ENCODE measurements around the gene DCLK2.
"Not testable (repeated sequence)": the region's sequence is repeated elsewhere in the genome, so short reads cannot be mapped to it uniquely, and the experiment has no call there.

Gene DCLK2

GRCh38 chr4:150145946-150146340 is 67.7 kb downstream of the DCLK2 start:
- no peak overlapping the region for H3K27ac ChIP-seq (ENCODE audit: low read depth, low read length)
- no peaks in the 10 kb centered on the region for H3K36me3 ChIP-seq (ENCODE audit: insufficient read depth, low read length)
- H2AFZ ChIP-seq (ENCODE audit: low read length, unreplicated experiment), result no peak overlapping the region
- H3K4me3 ChIP-seq (ENCODE audit: low read depth, low read length), result no peak overlapping the region
- peaks cover 23% of the 10 kb centered on the region for H3K4me1 ChIP-seq (ENCODE audit: control insufficient read depth, insufficient read depth, low read length, unreplicated experiment)
- no peaks in the 10 kb centered on the region for H3K27me3 ChIP-seq (ENCODE audit: insufficient read depth, low read length)
- H3K79me2 ChIP-seq (ENCODE audit: control insufficient read depth, insufficient read depth, low read length, unreplicated experiment), result no peaks in the 10 kb centered on the region

GRCh38 chr4:150149381-150149780 is 71.1 kb downstream of the DCLK2 start:
- Histone ChIP-seq H2AFZ (ENCODE audit: low read length, unreplicated experiment) (no peak overlapping the region), H3K27me3 (ENCODE audit: insufficient read depth, low read length) (no peaks in the 10 kb centered on the region), H3K79me2 (ENCODE audit: control insufficient read depth, insufficient read depth, low read length, unreplicated experiment) (no peaks in the 10 kb centered on the region), H3K27ac (ENCODE audit: low read depth, low read length) (no peak overlapping the region), H3K36me3 (ENCODE audit: insufficient read depth, low read length) (no peaks in the 10 kb centered on the region), H3K4me1 (ENCODE audit: control insufficient read depth, insufficient read depth, low read length, unreplicated experiment) (peaks cover 15% of the 10 kb centered on the region), H3K4me3 (ENCODE audit: low read depth, low read length) (no peak overlapping the region)

GRCh38 chr4:150150629-150151062 is 72.4 kb downstream of the DCLK2 start:
- H2AFZ ChIP-seq (ENCODE audit: low read length, unreplicated experiment), result no peak overlapping the region
- H3K4me3 ChIP-seq (ENCODE audit: low read depth, low read length), result no peak overlapping the region
- no peaks in the 10 kb centered on the region for H3K27me3 ChIP-seq (ENCODE audit: insufficient read depth, low read length)
- H3K79me2 ChIP-seq (ENCODE audit: control insufficient read depth, insufficient read depth, low read length, unreplicated experiment), result no peaks in the 10 kb centered on the region
- no peaks in the 10 kb centered on the region for H3K36me3 ChIP-seq (ENCODE audit: insufficient read depth, low read length)
- no peak overlapping the region for H3K27ac ChIP-seq (ENCODE audit: low read depth, low read length)
- peaks cover 10% of the 10 kb centered on the region for H3K4me1 ChIP-seq (ENCODE audit: control insufficient read depth, insufficient read depth, low read length, unreplicated experiment)

GRCh38 chr4:150152766-150153165 is 74.5 kb downstream of the DCLK2 start:
- Histone ChIP-seq H3K4me3 (ENCODE audit: low read depth, low read length) (no peak overlapping the region), H3K27me3 (ENCODE audit: insufficient read depth, low read length) (no peaks in the 10 kb centered on the region), H3K4me1 (ENCODE audit: control insufficient read depth, insufficient read depth, low read length, unreplicated experiment) (peaks cover 6% of the 10 kb centered on the region), H3K27ac (ENCODE audit: low read depth, low read length) (no peak overlapping the region), H3K36me3 (ENCODE audit: insufficient read depth, low read length) (no peaks in the 10 kb centered on the region), H2AFZ (ENCODE audit: low read length, unreplicated experiment) (no peak overlapping the region), H3K79me2 (ENCODE audit: control insufficient read depth, insufficient read depth, low read length, unreplicated experiment) (no peaks in the 10 kb centered on the region)

- no peak overlapping the region for H3K4me3 ChIP-seq (ENCODE audit: low read depth, low read length)
- no peak overlapping the region for H3K27ac ChIP-seq (ENCODE audit: low read depth, low read length)
- no peaks in the 10 kb centered on the region for H3K79me2 ChIP-seq (ENCODE audit: control insufficient read depth, insufficient read depth, low read length, unreplicated experiment)
- H3K4me1 ChIP-seq (ENCODE audit: control insufficient read depth, insufficient read depth, low read length, unreplicated experiment), result peaks cover 3% of the 10 kb centered on the region
- H2AFZ ChIP-seq (ENCODE audit: low read length, unreplicated experiment), result no peak overlapping the region
- H3K27me3 ChIP-seq (ENCODE audit: insufficient read depth, low read length), result no peaks in the 10 kb centered on the region
- H3K36me3 ChIP-seq (ENCODE audit: insufficient read depth, low read length), result no peaks in the 10 kb centered on the region
Measured at GRCh38 chr4:150155391-150155790, 77.1 kb downstream of the DCLK2 start.

GRCh38 chr4:150156543-150156942 is 78.3 kb downstream of the DCLK2 start:
- Histone ChIP-seq H3K4me1 (ENCODE audit: control insufficient read depth, insufficient read depth, low read length, unreplicated experiment) (peaks cover 3% of the 10 kb centered on the region), H2AFZ (ENCODE audit: low read length, unreplicated experiment) (no peak overlapping the region), H3K27ac (ENCODE audit: low read depth, low read length) (no peak overlapping the region), H3K4me3 (ENCODE audit: low read depth, low read length) (no peak overlapping the region), H3K36me3 (ENCODE audit: insufficient read depth, low read length) (no peaks in the 10 kb centered on the region), H3K27me3 (ENCODE audit: insufficient read depth, low read length) (no peaks in the 10 kb centered on the region), H3K79me2 (ENCODE audit: control insufficient read depth, insufficient read depth, low read length, unreplicated experiment) (no peaks in the 10 kb centered on the region)

- H3K79me2 ChIP-seq (ENCODE audit: control insufficient read depth, insufficient read depth, low read length, unreplicated experiment), result no peaks in the 10 kb centered on the region
- H3K36me3 ChIP-seq (ENCODE audit: insufficient read depth, low read length), result no peaks in the 10 kb centered on the region
- no peaks in the 10 kb centered on the region for H3K27me3 ChIP-seq (ENCODE audit: insufficient read depth, low read length)
- H3K27ac ChIP-seq (ENCODE audit: low read depth, low read length), result no peak overlapping the region
- H2AFZ ChIP-seq (ENCODE audit: low read length, unreplicated experiment), result no peak overlapping the region
- H3K4me1 ChIP-seq (ENCODE audit: control insufficient read depth, insufficient read depth, low read length, unreplicated experiment), result peaks cover under 1% of the 10 kb centered on the region
- no peak overlapping the region for H3K4me3 ChIP-seq (ENCODE audit: low read depth, low read length)
Measured at GRCh38 chr4:150158041-150158440, 79.8 kb downstream of the DCLK2 start.

- H2AFZ ChIP-seq (ENCODE audit: low read length, unreplicated experiment), result no peak overlapping the region
- H3K4me3 ChIP-seq (ENCODE audit: low read depth, low read length), result no peak overlapping the region
- no peaks in the 10 kb centered on the region for H3K36me3 ChIP-seq (ENCODE audit: insufficient read depth, low read length)
- no peaks in the 10 kb centered on the region for H3K4me1 ChIP-seq (ENCODE audit: control insufficient read depth, insufficient read depth, low read length, unreplicated experiment)
- no peaks in the 10 kb centered on the region for H3K79me2 ChIP-seq (ENCODE audit: control insufficient read depth, insufficient read depth, low read length, unreplicated experiment)
- H3K27ac ChIP-seq (ENCODE audit: low read depth, low read length), result no peak overlapping the region
- H3K27me3 ChIP-seq (ENCODE audit: insufficient read depth, low read length), result no peaks in the 10 kb centered on the region
Measured at GRCh38 chr4:150160473-150160872, 82.2 kb downstream of the DCLK2 start.

GRCh38 chr4:150161109-150161508 is 82.9 kb downstream of the DCLK2 start:
- no peak overlapping the region for H3K4me3 ChIP-seq (ENCODE audit: low read depth, low read length)
- H3K36me3 ChIP-seq (ENCODE audit: insufficient read depth, low read length), result no peaks in the 10 kb centered on the region
- H3K4me1 ChIP-seq (ENCODE audit: control insufficient read depth, insufficient read depth, low read length, unreplicated experiment), result no peaks in the 10 kb centered on the region
- H2AFZ ChIP-seq (ENCODE audit: low read length, unreplicated experiment), result no peak overlapping the region
- no peak overlapping the region for H3K27ac ChIP-seq (ENCODE audit: low read depth, low read length)
- no peaks in the 10 kb centered on the region for H3K27me3 ChIP-seq (ENCODE audit: insufficient read depth, low read length)
- H3K79me2 ChIP-seq (ENCODE audit: control insufficient read depth, insufficient read depth, low read length, unreplicated experiment), result no peaks in the 10 kb centered on the region

GRCh38 chr4:150162020-150162419 is 83.8 kb downstream of the DCLK2 start:
- H3K27me3 ChIP-seq (ENCODE audit: insufficient read depth, low read length); H3K4me3 ChIP-seq (ENCODE audit: low read depth, low read length); H3K36me3 ChIP-seq (ENCODE audit: insufficient read depth, low read length); H3K27ac ChIP-seq (ENCODE audit: low read depth, low read length); H2AFZ ChIP-seq (ENCODE audit: low read length, unreplicated experiment); H3K4me1 ChIP-seq (ENCODE audit: control insufficient read depth, insufficient read depth, low read length, unreplicated experiment); H3K79me2 ChIP-seq (ENCODE audit: control insufficient read depth, insufficient read depth, low read length, unreplicated experiment): not testable (repeated sequence)

- Histone ChIP-seq H3K79me2 (ENCODE audit: control insufficient read depth, insufficient read depth, low read length, unreplicated experiment) (no peaks in the 10 kb centered on the region), H2AFZ (ENCODE audit: low read length, unreplicated experiment) (no peak overlapping the region), H3K27ac (ENCODE audit: low read depth, low read length) (no peak overlapping the region), H3K27me3 (ENCODE audit: insufficient read depth, low read length) (no peaks in the 10 kb centered on the region), H3K36me3 (ENCODE audit: insufficient read depth, low read length) (no peaks in the 10 kb centered on the region), H3K4me1 (ENCODE audit: control insufficient read depth, insufficient read depth, low read length, unreplicated experiment) (no peaks in the 10 kb centered on the region), H3K4me3 (ENCODE audit: low read depth, low read length) (no peak overlapping the region)
Measured at GRCh38 chr4:150164055-150164454, 85.8 kb downstream of the DCLK2 start.

Data from ACC112 (cell line).